Measurements from ENCODE around the gene RIPOR2. TPM values are rescaled to one million over a fixed set of nuclear protein-coding genes. Genes with fewer than 3 reads are reported as not detected.

Gene RIPOR2
- 10 to 100 TPM in 1 of 4 donors, 1 to 10 TPM in 3; 7.3 to 16.8 (median 7.5) TPM for polyA plus RNA-seq (ENCODE audit: insufficient read length in 4 of 4)

- DNase-seq (ENCODE audit: low read depth in 4 of 4, low spot score in 3 of 4): no peak
Observed at GRCh38 chr6:24935366-24936152, at the start of gene RIPOR2. RIPOR2 (minus strand) TSS chr6:24935960; CDS start chr6:24935898, 62 bp downstream.

- DNase-seq (ENCODE audit: low read depth in 4 of 4, low spot score in 3 of 4): no peak
Observed at GRCh38 chr6:24985323-24985722, 49.6 kb upstream of the RIPOR2 start.

- no peak for DNase-seq (ENCODE audit: low read depth in 4 of 4, low spot score in 3 of 4)
Observed at GRCh38 chr6:24982231-24982630, 46.5 kb upstream of the RIPOR2 start.

- no peak for DNase-seq (ENCODE audit: low read depth in 4 of 4, low spot score in 3 of 4)
Observed at GRCh38 chr6:24981386-24981760, 45.6 kb upstream of the RIPOR2 start.

GRCh38 chr6:24980507-24981385, 45.0 kb upstream of the RIPOR2 start:
- DNase-seq (ENCODE audit: low read depth in 4 of 4, low spot score in 3 of 4): no peak

GRCh38 chr6:24979176-24979575, 43.4 kb upstream of the RIPOR2 start:
- DNase-seq (ENCODE audit: low read depth in 4 of 4, low spot score in 3 of 4): no peak

- no peak for DNase-seq (ENCODE audit: low read depth in 4 of 4, low spot score in 3 of 4)
Observed at GRCh38 chr6:24974182-24975171, 38.7 kb upstream of the RIPOR2 start.

- DNase-seq (ENCODE audit: low read depth in 4 of 4, low spot score in 3 of 4): no peak
Observed at GRCh38 chr6:24972311-24972958, 36.7 kb upstream of the RIPOR2 start.

GRCh38 chr6:24971067-24971466, 35.3 kb upstream of the RIPOR2 start:
- no peak for DNase-seq (ENCODE audit: low read depth in 4 of 4, low spot score in 3 of 4)

- DNase-seq (ENCODE audit: low read depth in 4 of 4, low spot score in 3 of 4): no peak
Observed at GRCh38 chr6:24969343-24969860, 33.6 kb upstream of the RIPOR2 start.

GRCh38 chr6:24968783-24969182, 33.0 kb upstream of the RIPOR2 start:
- no peak for DNase-seq (ENCODE audit: low read depth in 4 of 4, low spot score in 3 of 4)

GRCh38 chr6:24967211-24967610, 31.5 kb upstream of the RIPOR2 start:
- DNase-seq (ENCODE audit: low read depth in 4 of 4, low spot score in 3 of 4): no peak

GRCh38 chr6:24966381-24966780, 30.6 kb upstream of the RIPOR2 start:
- DNase-seq (ENCODE audit: low read depth in 4 of 4, low spot score in 3 of 4): no peak

GRCh38 chr6:24963887-24964570, 28.3 kb upstream of the RIPOR2 start:
- DNase-seq (ENCODE audit: low read depth in 4 of 4, low spot score in 3 of 4): no peak

GRCh38 chr6:24963339-24963738, 27.6 kb upstream of the RIPOR2 start:
- no peak for DNase-seq (ENCODE audit: low read depth in 4 of 4, low spot score in 3 of 4)

- DNase-seq (ENCODE audit: low read depth in 4 of 4, low spot score in 3 of 4): no peak
Observed at GRCh38 chr6:24961852-24962251, 26.1 kb upstream of the RIPOR2 start.

- DNase-seq (ENCODE audit: low read depth in 4 of 4, low spot score in 3 of 4): no peak
Observed at GRCh38 chr6:24960991-24961475, 25.3 kb upstream of the RIPOR2 start.

GRCh38 chr6:24959319-24959718, 23.6 kb upstream of the RIPOR2 start:
- no peak for DNase-seq (ENCODE audit: low read depth in 4 of 4, low spot score in 3 of 4)

GRCh38 chr6:24957199-24957598, 21.4 kb upstream of the RIPOR2 start:
- DNase-seq (ENCODE audit: low read depth in 4 of 4, low spot score in 3 of 4): no peak
